GM12873 (cell line): ENCODE measurements around the gene L1TD1.

ENCODE experiments used
- CTCF ChIP-seq: IDR thresholded peaks from 2 replicates; pipeline ENCODE4 v1.5.1; 2012; ENCODE audit warnings: low read depth, mild to moderate bottlenecking, moderate library complexity, low read length, control low read depth; ENCODE audit not compliant: insufficient read depth; ENCODE audit errors: missing control alignments

Gene L1TD1

DNA sequence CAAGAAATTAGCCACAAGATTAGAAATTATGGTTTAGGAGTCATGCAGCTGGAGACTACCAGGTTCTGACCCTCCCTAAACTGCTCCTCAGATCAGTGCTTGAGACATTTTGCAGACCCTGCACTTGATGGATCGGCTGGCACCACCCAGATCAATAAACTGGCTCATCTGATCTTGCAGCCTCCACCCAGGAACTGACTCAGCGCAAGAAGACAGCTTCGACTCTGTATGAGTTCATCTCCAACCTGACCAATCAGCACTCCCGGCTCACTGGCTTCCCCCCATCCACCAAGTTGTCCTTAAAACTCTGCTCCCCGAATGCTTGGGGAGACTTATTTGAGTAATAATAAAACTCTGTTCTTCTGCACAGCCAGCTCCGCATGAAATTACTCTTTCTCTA is 40.0 kb downstream of the L1TD1 start:
- TF ChIP-seq CTCF = no peak

DNA sequence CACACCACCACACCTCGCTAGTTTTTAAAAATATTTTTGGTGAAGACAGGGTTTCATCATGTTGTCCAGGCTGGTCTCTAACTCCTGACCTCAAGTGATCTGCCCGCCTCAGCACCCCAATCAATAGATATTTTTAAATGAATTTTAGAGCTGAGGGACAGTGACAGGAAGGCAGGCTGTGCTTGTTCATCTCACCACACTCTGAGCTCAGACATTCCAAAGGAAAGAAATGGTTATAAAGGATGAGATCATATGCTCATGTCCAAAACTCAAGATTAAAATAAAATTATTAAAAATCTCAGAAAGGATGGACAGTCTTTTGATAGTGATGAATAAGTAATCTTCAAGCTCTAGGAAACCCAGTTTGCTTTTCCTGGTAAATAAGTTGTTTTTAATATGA is 40.9 kb downstream of the L1TD1 start:
- TF ChIP-seq CTCF = no peak

- no peak for TF ChIP-seq CTCF
Measured at GRCh38 chr1:62237361-62237760, 42.7 kb downstream of the L1TD1 start.

- no peak for TF ChIP-seq CTCF
Measured at GRCh38 chr1:62237950-62238374, 43.3 kb downstream of the L1TD1 start.

DNA sequence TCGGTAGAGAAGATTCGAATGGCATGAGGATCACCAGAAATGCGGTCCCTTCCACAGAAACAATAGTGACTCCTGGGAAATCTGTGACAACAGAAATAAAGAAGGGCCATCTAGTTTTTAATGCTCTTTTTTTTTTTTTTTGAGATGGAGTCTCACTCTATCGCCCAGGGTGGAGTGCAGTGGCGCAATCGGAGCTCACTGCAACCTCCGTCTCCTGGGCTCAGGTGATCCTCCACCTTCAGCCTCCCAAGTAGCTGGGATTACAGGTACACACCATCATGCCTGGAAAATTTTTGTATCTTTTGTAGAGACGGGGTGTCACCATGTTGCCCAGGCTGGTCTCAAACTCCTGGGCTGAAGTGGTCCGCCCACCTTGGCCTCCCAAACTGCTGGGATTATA is 43.9 kb downstream of the L1TD1 start:
- TF ChIP-seq CTCF = no peak

- no peak for TF ChIP-seq CTCF
Measured at GRCh38 chr1:62240651-62241370, 46.2 kb downstream of the L1TD1 start.

DNA sequence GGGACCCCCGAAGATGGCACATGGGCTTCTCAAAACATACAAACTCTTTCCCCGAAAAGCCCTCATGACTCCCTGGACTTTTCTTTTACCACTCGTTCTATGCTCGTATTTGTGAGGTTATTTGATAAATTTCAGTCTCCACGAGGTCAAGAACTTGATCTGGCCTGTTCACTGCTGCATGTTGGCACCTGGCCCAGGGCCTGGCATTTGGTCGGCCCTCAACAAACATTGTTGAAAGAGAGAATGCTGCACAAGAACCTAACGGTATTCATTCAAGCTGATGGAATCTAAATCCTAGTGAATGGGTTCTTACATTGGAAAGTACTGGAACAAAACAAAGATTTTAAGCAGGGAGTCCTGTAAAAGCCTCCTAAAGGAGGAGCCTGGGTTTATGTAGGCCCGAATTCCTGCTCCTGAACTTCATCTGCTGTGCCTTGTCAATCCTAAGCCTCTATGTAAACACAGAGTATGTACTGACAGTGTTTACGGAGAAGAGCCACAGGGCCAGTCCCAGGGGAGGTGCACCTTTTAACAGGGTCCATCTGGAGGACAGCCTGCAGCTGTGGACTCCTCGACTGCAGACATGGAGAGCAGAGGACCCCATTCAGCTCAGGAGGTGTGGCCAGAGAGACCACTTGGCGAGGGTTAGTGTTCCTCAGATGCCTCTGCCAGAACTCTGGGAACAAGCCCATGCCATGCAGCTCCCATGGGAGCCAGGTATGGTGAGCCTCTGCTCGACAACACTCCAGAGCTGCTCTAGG is 46.9 kb downstream of the L1TD1 start:
- no peak for TF ChIP-seq CTCF
